HEK293 (cell line): ENCODE data around the gene HSPA4L.

Source experiments
- CTCF ChIP-seq: fragments of 450-650 bp; formaldehyde crosslinking; IDR thresholded peaks from 2 replicates; pipeline ENCODE4 v1.5.1; 2016; ENCODE audit warnings: missing biosample characterization, missing genetic modification characterization
- MEIS1 ChIP-seq: sonication (generic); formaldehyde crosslinking; IDR thresholded peaks from 2 replicates; pipeline ENCODE4 v1.8.1; 2022; ENCODE audit warnings: missing genetic modification reagents, mild to moderate bottlenecking, borderline replicate concordance
- PRDM1 ChIP-seq: fragments of 450-650 bp; formaldehyde crosslinking; IDR thresholded peaks from 2 replicates; pipeline ENCODE4; 2016; ENCODE audit warnings: missing biosample characterization, missing genetic modification characterization
- TRIM28 ChIP-seq: IDR thresholded peaks from 2 replicates; pipeline ENCODE4 v1.6.1; 2011; ENCODE audit warnings: low read length, control low read depth, borderline replicate concordance
- ZBTB17 ChIP-seq: fragments of 450-650 bp; formaldehyde crosslinking; IDR thresholded peaks from 2 replicates; pipeline ENCODE4 v1.5.1; 2016; ENCODE audit warnings: missing biosample characterization, missing genetic modification characterization
- ZBTB8A ChIP-seq: fragments of 450-650 bp; formaldehyde crosslinking; IDR thresholded peaks from 2 replicates; pipeline ENCODE4 v1.5.1; 2016; ENCODE audit warnings: missing biosample characterization, missing genetic modification characterization
- ZNF132 ChIP-seq: fragments of 450-650 bp; formaldehyde crosslinking; IDR thresholded peaks from 2 replicates; pipeline ENCODE4 v1.5.1; 2017; ENCODE audit warnings: missing biosample characterization, missing genetic modification characterization, borderline replicate concordance
- ZNF138 ChIP-seq: fragments of 450-650 bp; formaldehyde crosslinking; IDR thresholded peaks from 2 replicates; pipeline ENCODE4 v1.5.1; 2016; ENCODE audit warnings: missing biosample characterization, missing genetic modification characterization, borderline replicate concordance
- ZNF660 ChIP-seq: fragments of 450-650 bp; IDR thresholded peaks from 2 replicates; pipeline ENCODE4 v1.5.1; 2018; ENCODE audit warnings: missing biosample characterization, mild to moderate bottlenecking, missing genetic modification characterization
- ZNF776 ChIP-seq: fragments of 450-650 bp; formaldehyde crosslinking; IDR thresholded peaks from 2 replicates; pipeline ENCODE4 v1.5.0; 2017; ENCODE audit warnings: missing biosample characterization, missing genetic modification characterization, borderline replicate concordance

GRCh38 chr4:127846061-127846460 lies 63.9 kb downstream of the HSPA4L start:
- TF ChIP-seq CTCF (no peak), PRDM1 (tag by site-specific recombination) (no peak), ZNF776 (tag by site-specific recombination) (no peak), ZNF132 (no peak), ZNF660 (no peak), MEIS1 (no peak), ZNF138 (no peak), TRIM28 (no peak), ZBTB17 (tag by site-specific recombination) (no peak), ZBTB8A (tag by site-specific recombination) (no peak)
